NCI-H1105 (cell line): ENCODE data around the gene ARHGAP40.

Source experiments
- DNase-seq: peaks from one replicate; lab custom pipeline; 2025; lab: John Stamatoyannopoulos, UW

ARHGAP40 gene

GRCh38 chr20:38601216-38602184, at the start of gene ARHGAP40:
ARHGAP40 (plus strand) TSS chr20:38601809.
- no peak for DNase-seq

- DNase-seq, result no peak
Measured at GRCh38 chr20:38554986-38555385, 46.6 kb upstream of the ARHGAP40 start.

GRCh38 chr20:38555395-38555794, 46.2 kb upstream of the ARHGAP40 start:
- DNase-seq, result no peak

GRCh38 chr20:38557174-38557573, 44.4 kb upstream of the ARHGAP40 start:
- DNase-seq, result no peak

- DNase-seq, result no peak
Measured at GRCh38 chr20:38558596-38559360, 42.8 kb upstream of the ARHGAP40 start.

- no peak for DNase-seq
Measured at GRCh38 chr20:38559764-38560163, 41.8 kb upstream of the ARHGAP40 start.

GRCh38 chr20:38563802-38564431, 37.7 kb upstream of the ARHGAP40 start:
- no peak for DNase-seq

GRCh38 chr20:38564680-38565079, 36.9 kb upstream of the ARHGAP40 start:
- no peak for DNase-seq

GRCh38 chr20:38566036-38566598, 35.5 kb upstream of the ARHGAP40 start:
- DNase-seq, result no peak

- no peak for DNase-seq
Measured at GRCh38 chr20:38569747-38570525, 31.7 kb upstream of the ARHGAP40 start.

- DNase-seq, result no peak
Measured at GRCh38 chr20:38573413-38573812, 28.2 kb upstream of the ARHGAP40 start.

- DNase-seq, result no peak
Measured at GRCh38 chr20:38579219-38579910, 22.2 kb upstream of the ARHGAP40 start.

- no peak for DNase-seq
Measured at GRCh38 chr20:38579921-38580320, 21.7 kb upstream of the ARHGAP40 start.

- peak; percentile 6 for DNase-seq
Measured at GRCh38 chr20:38581013-38581412, 20.6 kb upstream of the ARHGAP40 start, which contains the start of gene ADIG. ADIG (plus strand) TSS chr20:38581197; CDS start chr20:38581251, 54 bp downstream.

- no peak for DNase-seq
Measured at GRCh38 chr20:38581830-38582358, 19.7 kb upstream of the ARHGAP40 start.

GRCh38 chr20:38583306-38583705, 18.3 kb upstream of the ARHGAP40 start:
- no peak for DNase-seq

- no peak for DNase-seq
Measured at GRCh38 chr20:38584099-38584763, 17.4 kb upstream of the ARHGAP40 start.

GRCh38 chr20:38585404-38586180, 16.0 kb upstream of the ARHGAP40 start:
- no peak for DNase-seq

- no peak for DNase-seq
Measured at GRCh38 chr20:38586181-38586525, 15.5 kb upstream of the ARHGAP40 start.
